NOMO-1 (cell line): ENCODE measurements around the gene LRRC8D.
A peak's percentile ranks its signal among the peaks of the same experiment; 100 is the strongest.
"Not testable (repeated sequence)": the region's sequence is repeated elsewhere in the genome, so short reads cannot be mapped to it uniquely, and the experiment has no call there.

ENCODE experiments used
- DNase-seq, 2 experiments: peaks; one replicate each; lab custom pipeline; 2025; ENCODE audit not compliant: unreplicated experiment in 2 of 2; lab: John Stamatoyannopoulos, UW

Gene LRRC8D

DNA sequence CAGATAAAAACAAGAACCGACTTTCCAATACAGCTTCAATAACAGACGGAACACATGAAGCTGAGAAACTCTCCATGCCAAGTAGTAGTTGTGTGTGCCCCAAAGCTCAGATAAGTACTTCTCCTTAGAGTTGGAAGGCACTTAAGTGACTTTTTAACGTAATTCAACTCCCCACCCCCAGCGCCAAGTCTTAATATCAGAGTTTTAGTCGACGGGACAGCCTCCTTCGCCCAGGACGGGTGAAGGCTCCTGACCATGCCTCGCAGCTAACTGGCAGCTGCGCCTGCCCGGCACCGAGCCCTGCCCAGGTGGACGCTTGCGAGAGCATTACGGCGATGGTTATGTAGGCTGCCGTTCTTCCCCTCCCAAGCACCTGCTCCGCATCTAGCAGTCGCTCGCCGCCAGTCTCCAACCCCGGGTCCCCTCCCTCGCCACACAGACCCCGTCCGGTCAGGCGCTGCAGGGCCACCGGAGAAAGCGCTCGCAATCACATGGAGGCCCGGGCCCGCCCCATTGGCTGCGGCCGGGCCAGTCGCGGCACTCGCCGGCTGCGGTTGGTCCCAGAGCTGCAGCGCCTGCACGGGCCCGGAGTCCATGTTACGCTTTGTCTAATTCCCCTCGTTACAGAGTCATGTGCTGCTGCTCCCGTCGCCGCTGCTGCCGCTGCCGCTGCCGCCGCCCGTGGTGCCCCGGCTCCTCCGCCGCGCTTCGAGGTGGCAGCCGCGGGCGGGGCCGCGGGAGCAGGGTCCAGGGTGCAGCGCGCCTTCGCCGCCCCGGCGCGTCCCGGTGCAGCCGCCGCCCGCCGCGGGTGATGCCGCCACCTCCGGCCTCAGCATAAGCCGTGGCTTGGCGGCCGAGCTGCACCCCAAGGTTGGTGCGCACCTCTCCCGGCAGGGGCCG, at the start of gene LRRC8D:
TSS of gene LRRC8D (plus strand) at position 611 of the 900 bp plus-strand sequence. CDS start 112,037 bp downstream, outside the sequence.
- peak; percentile 81 to 89 for DNase-seq

- no peak for DNase-seq
Measured at GRCh38 chr1:89771991-89772560, 48.8 kb upstream of the LRRC8D start.

DNA sequence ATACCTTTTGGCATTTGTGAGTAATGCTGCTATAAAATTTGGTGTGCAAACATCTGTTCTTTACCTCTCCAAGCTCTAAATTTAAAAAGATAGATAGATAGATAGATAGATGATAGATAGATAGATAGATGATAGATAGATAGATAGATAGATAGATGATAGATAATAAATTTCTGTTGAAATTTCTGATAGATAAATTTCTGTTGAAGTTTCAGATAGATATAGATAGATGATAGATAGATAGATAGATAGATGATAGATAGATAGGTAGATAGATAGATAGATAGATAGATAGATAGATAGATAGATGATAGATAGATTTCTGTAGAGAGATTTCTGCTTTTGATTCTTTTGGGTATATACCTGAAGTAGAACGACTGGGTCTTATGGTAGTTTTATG, 44.7 kb upstream of the LRRC8D start:
- DNase-seq: not testable (repeated sequence)

- DNase-seq: not testable (repeated sequence)
Measured at GRCh38 chr1:89777271-89777670, 43.6 kb upstream of the LRRC8D start.

GRCh38 chr1:89779151-89779940, 41.5 kb upstream of the LRRC8D start:
- DNase-seq: no peak

DNA sequence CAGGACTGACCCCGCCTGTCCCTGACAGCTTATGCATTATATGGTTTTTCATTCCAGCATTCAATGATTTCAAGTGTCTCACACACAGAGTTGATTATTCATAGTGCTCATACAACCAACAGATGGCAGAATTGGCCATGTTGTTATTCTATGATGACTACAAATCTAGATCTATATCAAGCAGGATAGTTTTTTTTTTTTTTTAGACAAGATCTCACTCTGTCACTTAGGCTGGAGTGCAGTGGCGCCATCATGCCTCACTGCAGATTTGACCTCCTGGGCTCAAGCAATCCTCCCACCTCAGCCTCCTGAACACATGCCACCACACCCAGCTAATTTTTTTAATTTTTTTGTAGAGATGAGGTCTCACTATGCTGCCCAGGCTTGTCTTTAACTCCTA, 40.1 kb upstream of the LRRC8D start:
- peak in 1 of 2 experiments; percentile 51 for DNase-seq

GRCh38 chr1:89781494-89782126, 39.2 kb upstream of the LRRC8D start:
- DNase-seq: no peak

GRCh38 chr1:89786628-89787214, 34.1 kb upstream of the LRRC8D start:
- no peak for DNase-seq

DNA sequence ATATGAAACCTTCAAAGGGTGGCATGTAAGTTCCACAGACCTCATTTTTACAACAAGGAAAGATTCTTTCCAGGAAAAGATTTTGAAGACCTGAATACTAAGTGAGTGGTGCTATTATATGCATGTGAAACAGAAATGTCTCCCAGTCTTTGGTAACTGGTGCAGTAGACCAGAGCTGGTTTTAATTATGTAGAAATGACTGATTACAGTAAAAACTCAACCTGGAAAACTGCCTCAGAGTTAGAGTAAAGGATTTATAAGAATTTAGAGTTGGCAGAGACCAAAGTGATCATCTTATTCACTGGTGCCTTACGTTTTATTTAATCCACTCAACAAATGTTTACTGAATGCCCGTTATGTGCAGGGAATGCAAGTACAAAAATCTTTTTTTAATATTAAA, 30.2 kb upstream of the LRRC8D start:
- DNase-seq: no peak

DNA sequence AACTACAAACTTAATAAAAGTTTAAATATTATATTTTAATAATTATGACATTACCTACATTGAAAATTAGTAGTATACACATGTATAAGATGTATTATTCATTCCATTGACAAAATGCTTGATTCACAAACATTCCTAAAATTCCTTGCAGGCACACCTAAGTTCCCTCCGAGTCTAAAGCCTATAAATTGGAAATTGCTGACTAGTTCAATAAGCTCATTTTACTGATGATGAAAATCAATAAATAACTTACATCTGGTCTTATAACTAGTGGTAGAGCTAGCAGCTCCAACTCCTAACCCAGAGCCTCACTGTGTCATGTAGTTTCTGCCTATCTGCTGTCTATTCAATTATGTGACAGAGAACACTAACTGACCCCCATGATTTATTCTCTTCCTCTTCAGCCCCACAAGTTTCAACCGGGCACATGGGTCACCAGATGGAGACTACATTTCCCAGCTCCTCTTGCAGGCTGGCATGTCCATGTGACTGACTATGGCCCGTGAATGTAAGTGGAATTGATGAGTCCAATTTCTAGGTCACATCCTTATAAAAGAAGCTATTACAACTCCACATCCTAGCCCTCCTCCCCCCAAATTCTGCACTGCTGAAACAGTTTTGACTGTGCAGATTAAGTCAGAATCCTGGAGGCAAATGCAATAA, 29.6 kb upstream of the LRRC8D start:
- peak; percentile 20 to 53 for DNase-seq

DNA sequence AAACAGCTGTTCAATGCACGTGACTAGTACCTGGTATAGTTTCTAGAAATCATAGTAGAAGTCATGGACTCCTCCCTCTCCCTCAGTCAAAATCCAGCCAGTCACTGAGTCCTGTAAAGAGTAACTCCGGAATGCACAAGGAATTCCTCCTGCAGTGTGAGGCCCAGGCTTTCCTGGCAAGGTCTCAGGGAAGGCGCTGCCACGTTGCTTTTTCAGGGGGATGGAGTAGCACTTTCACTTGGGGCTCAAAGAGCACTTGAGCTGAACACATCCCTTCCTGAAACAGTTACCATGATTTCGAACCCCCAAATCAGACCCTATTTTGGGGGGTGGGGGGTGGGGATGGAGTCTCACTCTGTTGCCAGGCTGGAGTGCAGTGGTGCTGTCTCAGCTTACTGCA, 26.4 kb upstream of the LRRC8D start:
- DNase-seq: no peak

GRCh38 chr1:89795571-89795970, 25.3 kb upstream of the LRRC8D start:
- not testable (repeated sequence) for DNase-seq

- DNase-seq: not testable (repeated sequence)
Measured at GRCh38 chr1:89797876-89798275, 23.0 kb upstream of the LRRC8D start.

DNA sequence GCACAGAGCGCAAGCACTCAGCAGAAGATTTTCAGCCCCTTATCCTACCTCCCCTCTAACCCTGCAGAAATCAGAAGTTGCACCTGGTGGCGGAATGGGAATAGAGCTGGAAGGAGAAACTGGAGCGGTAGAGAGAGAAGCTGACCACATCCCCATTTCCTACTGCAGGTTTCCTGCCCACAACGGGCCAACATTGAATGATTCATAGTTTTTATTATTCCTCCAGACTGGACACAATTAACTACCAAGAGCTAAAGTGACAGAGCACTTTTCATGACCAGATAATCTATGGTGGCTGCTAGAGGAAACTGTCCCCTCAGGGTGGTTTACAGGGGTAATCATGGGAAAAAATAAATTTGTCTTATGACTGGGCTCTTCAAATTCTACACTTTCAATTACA, 21.3 kb upstream of the LRRC8D start:
- peak; percentile 89 to 99 for DNase-seq

- DNase-seq: no peak
Measured at GRCh38 chr1:89800022-89800655, 20.7 kb upstream of the LRRC8D start.

DNA sequence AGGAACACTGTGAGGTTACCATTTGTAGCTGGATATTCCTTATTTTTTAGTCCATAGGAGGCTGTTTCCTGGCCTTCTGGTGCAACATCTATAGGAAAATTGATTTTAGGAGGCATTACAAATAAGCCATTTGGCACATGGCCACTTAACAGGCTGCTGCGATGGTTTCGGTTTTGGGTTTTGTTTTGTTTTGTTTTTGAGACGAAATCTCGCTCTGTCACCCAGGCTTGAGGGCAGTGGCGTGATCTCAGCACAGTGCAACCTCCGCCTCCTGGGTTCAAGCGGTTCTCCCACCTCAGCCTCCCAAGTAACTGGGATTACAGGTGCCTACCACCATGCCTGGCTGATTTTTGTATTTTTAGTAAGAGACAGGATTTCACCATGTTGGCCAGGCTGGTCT, 20.1 kb upstream of the LRRC8D start:
- no peak for DNase-seq

DNA sequence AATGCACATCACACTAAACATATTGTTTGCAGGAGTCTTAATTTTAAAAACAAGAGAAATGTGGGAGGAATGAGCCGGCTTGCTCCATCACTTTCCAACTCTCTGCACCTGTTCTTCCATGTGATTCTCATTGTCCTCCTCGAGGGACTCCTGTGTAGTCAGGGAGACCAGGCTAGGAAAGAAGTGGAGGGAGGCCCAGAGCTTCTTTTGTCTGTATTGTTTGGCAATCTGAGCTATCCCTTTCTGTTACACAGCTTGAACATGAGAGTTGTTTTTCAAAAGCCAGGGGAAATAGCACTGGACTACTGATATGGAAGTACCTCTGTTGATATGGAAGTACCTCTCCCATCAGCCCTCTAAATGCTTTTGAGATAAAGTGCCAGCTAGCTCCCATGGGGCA, 18.8 kb upstream of the LRRC8D start:
- DNase-seq: no peak

DNA sequence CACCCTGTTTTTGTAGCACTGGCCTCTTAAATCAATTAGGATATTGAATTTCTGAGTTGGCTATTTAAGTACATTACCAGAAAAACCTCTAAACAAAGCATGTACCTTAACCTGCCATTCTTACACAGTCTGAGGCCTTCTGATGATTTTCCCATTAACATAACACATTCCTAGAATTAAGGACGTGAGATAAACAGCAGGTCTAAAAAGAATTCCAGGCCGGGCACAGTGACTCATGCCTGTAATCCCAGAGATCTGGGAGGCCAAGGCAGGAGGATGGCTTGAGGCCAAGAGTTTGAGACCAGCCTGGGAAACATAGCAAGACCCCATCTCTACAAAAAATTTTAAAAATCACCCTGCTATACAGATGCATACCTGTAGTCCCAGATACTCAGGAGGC, 18.0 kb upstream of the LRRC8D start:
- DNase-seq: no peak

DNA sequence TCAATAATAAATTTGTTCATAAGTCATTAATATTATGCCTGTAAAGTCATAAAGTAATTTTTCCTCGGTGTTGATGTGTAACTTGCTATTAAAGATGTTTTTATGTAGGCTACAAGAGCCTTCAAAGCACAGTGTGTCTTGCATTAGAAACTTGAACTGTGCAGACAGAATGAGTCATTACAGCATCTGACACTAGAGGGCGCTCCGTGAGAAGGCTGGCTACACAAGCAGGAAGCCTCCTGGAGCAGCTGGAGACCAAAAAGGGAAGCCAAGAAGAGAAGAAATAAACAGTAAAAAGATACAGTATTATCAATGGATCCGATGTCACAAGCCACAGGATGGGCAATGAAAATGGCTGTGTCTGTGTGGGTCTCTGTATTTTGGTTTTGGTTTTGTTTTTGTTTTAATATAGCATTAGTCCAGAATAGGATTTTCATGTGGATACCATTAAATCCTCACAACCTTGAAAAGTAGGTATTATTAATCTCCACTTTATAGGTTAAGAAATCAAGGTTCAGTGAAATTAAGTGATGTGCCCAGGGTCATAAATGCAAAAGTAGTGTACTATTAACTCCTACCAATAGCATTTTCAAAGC, 16.1 kb upstream of the LRRC8D start:
- peak; percentile 75 to 89 for DNase-seq
